Hepatocyte (in vitro differentiated cells): ENCODE results near the gene PRSS36. TPM values are rescaled to one million over a fixed set of nuclear protein-coding genes. Genes with fewer than 3 reads are reported as not detected.
"Not testable (repeated sequence)": the region's sequence is repeated elsewhere in the genome, so short reads cannot be mapped to it uniquely, and the experiment has no call there.

Source experiments
- DNase-seq: peaks from one replicate; pipeline ENCODE4 v3.0.0-alpha.2; 2016; ENCODE audit warnings: low spot score
- H2AFZ ChIP-seq: fragments of 200-600 bp; sonication (generic); 2 replicates; pipeline ENCODE4 v1.6.0; 2016; ENCODE audit warnings: antibody characterized with exemption, mild to moderate bottlenecking
- H3K27ac ChIP-seq: fragments of 200-600 bp; sonication (generic); 2 replicates; pipeline ENCODE4 v1.5.1; 2016; ENCODE audit warnings: mild to moderate bottlenecking
- H3K27me3 ChIP-seq: fragments of 200-600 bp; sonication (generic); 2 replicates; pipeline ENCODE4 v1.6.1; 2016
- H3K36me3 ChIP-seq: fragments of 200-600 bp; sonication (generic); replicated peaks from 2 replicates; pipeline ENCODE4 v1.5.1; 2016; ENCODE audit warnings: low read depth; ENCODE audit not compliant: insufficient read depth
- H3K4me1 ChIP-seq: fragments of 200-600 bp; sonication (generic); 2 replicates; pipeline ENCODE4 v1.5.1; 2016; ENCODE audit warnings: mild to moderate bottlenecking, moderate library complexity; ENCODE audit not compliant: insufficient read depth
- H3K4me2 ChIP-seq: fragments of 200-600 bp; sonication (generic); 2 replicates; pipeline ENCODE4 v1.6.0; 2016
- H3K4me3 ChIP-seq: fragments of 200-600 bp; sonication (generic); 2 replicates; pipeline ENCODE4 v1.5.1; 2016; ENCODE audit warnings: mild to moderate bottlenecking
- H3K79me2 ChIP-seq: fragments of 200-600 bp; sonication (generic); 2 replicates; pipeline ENCODE4 v1.6.0; 2017; ENCODE audit warnings: mild to moderate bottlenecking
- H3K9me2 ChIP-seq: fragments of 200-600 bp; sonication (generic); replicated peaks from 2 replicates; pipeline ENCODE4 v1.6.0; 2017; ENCODE audit warnings: mild to moderate bottlenecking; ENCODE audit not compliant: insufficient read depth
- H3K9me3 ChIP-seq: fragments of 200-600 bp; sonication (generic); 2 replicates; pipeline ENCODE4 v1.5.1; 2016; ENCODE audit warnings: low read depth, mild to moderate bottlenecking
- H4K20me1 ChIP-seq: fragments of 200-600 bp; sonication (generic); 2 replicates; pipeline ENCODE4 v1.6.0; 2016; ENCODE audit warnings: mild to moderate bottlenecking; ENCODE audit not compliant: insufficient read depth, poor library complexity, severe bottlenecking
- EZH2 ChIP-seq: fragments of 200-600 bp; sonication (generic); IDR thresholded peaks from 2 replicates; pipeline ENCODE4 v1.6.1; 2016; ENCODE audit warnings: antibody characterized with exemption, mild to moderate bottlenecking, borderline replicate concordance
- EZH2phosphoT487 ChIP-seq: fragments of 200-600 bp; sonication (generic); IDR thresholded peaks from one replicate; pipeline ENCODE4 v1.6.1; 2018; ENCODE audit warnings: antibody characterized with exemption, mild to moderate bottlenecking, low read depth, moderate library complexity; ENCODE audit not compliant: unreplicated experiment, severe bottlenecking
- WGBS: methylation state at CpG from one replicate; pipeline ENCODE4 v1.1.6; 2016; ENCODE audit warnings: low lambda C conversion rate; ENCODE audit errors: missing lambda C conversion rate; 5-methylcytosine and 5-hydroxymethylcytosine counted together
- polyA plus RNA-seq: library from polyadenylated mRNA; unstranded; fragments of >200 nt; fragmentation: Nextera tagmentation; extraction: Ambion mirVana; gene quantifications from 2 replicates; pipeline ENCODE4 v1.2.1, GENCODE V29; 2016
- total RNA-seq: library from RNA; depleted of rRNA; stranded (reverse); fragments of >200 nt; gene quantifications from 2 replicates; pipeline ENCODE4 v1.2.3, GENCODE V29; 2014
- TF ChIP-seq, protein P1 (sequence below): fragments of 200-600 bp; sonication (generic); IDR thresholded peaks from 2 replicates; pipeline ENCODE4 v1.5.1; 2016; ENCODE audit warnings: antibody characterized with exemption, mild to moderate bottlenecking; ENCODE audit not compliant: poor library complexity

The PRSS36 gene
- total and polyA plus RNA-seq, 2 experiments from 2014 or later: 0.63 to 1.4 TPM

DNA sequence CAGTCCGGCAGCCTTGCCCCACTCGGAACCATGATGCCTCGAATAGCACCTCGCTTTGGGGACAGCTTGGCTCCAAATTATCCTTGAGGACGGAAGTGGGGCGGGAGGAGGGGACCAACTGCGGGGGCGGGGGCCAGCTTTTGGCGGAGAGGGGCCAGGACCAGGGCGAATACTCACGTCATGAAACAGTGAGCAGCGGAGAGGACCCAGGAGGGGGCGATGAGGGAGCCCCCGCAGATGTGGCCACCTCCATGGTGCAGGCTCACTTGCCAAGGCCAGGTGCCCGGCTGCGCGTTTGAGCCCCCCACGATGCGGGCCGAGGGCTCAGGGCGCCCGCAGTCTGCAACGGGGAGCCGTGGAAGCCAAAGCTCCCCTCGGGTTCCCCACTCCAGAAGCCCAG, 970 bp downstream of the PRSS36 start:
- H3K36me3 ChIP-seq: no peaks in the 10 kb centered on the region
- no peaks in the 10 kb centered on the region for H4K20me1 ChIP-seq
- H2AFZ ChIP-seq: no peak overlapping the region
- no peaks in the 10 kb centered on the region for H3K79me2 ChIP-seq
- no peaks in the 10 kb centered on the region for H3K27me3 ChIP-seq
- no peak for DNase-seq
- TF ChIP-seq EZH2phosphoT487: no peak
- H3K4me2 ChIP-seq: peak overlapping the region; percentile 75
- H3K27ac ChIP-seq: no peak overlapping the region
- no peaks in the 10 kb centered on the region for H3K9me3 ChIP-seq
- H3K4me3 ChIP-seq: no peak overlapping the region
- H3K4me1 ChIP-seq: no peaks in the 10 kb centered on the region
- H3K9me2 ChIP-seq: no peaks in the 10 kb centered on the region
- WGBS: 88% methylated on average over 25 of the region's 25 CpGs

- H3K79me2 ChIP-seq: no peaks in the 10 kb centered on the region
- TF ChIP-seq EZH2phosphoT487 (no peak), EZH2 (no peak)
- TF ChIP-seq, protein P1, sequence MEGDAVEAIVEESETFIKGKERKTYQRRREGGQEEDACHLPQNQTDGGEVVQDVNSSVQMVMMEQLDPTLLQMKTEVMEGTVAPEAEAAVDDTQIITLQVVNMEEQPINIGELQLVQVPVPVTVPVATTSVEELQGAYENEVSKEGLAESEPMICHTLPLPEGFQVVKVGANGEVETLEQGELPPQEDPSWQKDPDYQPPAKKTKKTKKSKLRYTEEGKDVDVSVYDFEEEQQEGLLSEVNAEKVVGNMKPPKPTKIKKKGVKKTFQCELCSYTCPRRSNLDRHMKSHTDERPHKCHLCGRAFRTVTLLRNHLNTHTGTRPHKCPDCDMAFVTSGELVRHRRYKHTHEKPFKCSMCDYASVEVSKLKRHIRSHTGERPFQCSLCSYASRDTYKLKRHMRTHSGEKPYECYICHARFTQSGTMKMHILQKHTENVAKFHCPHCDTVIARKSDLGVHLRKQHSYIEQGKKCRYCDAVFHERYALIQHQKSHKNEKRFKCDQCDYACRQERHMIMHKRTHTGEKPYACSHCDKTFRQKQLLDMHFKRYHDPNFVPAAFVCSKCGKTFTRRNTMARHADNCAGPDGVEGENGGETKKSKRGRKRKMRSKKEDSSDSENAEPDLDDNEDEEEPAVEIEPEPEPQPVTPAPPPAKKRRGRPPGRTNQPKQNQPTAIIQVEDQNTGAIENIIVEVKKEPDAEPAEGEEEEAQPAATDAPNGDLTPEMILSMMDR: no peak
- H3K36me3 ChIP-seq: no peaks in the 10 kb centered on the region
- no peaks in the 10 kb centered on the region for H3K4me1 ChIP-seq
- H3K4me2 ChIP-seq: peak overlapping the region; percentile 75
- H3K9me3 ChIP-seq: no peaks in the 10 kb centered on the region
- WGBS: 13% methylated on average over 32 of the region's 40 CpGs
- H3K27ac ChIP-seq: no peak overlapping the region
- no peaks in the 10 kb centered on the region for H3K27me3 ChIP-seq
- no peak overlapping the region for H3K4me3 ChIP-seq
- no peaks in the 10 kb centered on the region for H4K20me1 ChIP-seq
- peak overlapping the region; percentile 45 for H2AFZ ChIP-seq
- H3K9me2 ChIP-seq: no peaks in the 10 kb centered on the region
- DNase-seq: peak; percentile 77
Observed at GRCh38 chr16:31148281-31148728, 1.6 kb downstream of the PRSS36 start.

DNA sequence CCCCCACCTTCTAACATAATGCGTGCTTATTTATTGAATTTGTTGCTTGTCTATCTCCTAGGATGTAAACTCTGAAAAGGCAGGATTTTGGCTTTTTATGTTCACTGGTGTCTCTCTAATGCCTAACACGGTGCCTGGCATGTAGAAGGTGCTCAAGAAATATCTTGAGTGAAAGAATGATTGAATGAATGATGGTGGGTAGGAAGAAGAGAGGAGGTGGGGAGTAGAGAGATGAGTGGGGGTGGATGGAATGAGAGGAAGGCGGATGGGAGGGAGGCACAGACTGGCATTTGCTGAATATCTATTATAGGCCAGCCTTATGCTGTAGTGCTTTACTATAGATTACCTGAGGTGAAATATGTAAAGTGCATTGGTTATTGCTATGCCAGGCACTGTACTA, 2.3 kb downstream of the PRSS36 start:
- TF ChIP-seq EZH2: no peak
- no peak for TF ChIP-seq EZH2phosphoT487
- TF ChIP-seq, protein P1: no peak
- no peaks in the 10 kb centered on the region for H3K9me2 ChIP-seq
- H3K9me3 ChIP-seq: no peaks in the 10 kb centered on the region
- H4K20me1 ChIP-seq: no peaks in the 10 kb centered on the region
- H3K27ac ChIP-seq: no peak overlapping the region
- H3K4me2 ChIP-seq: peak overlapping the region; percentile 75
- no peak overlapping the region for H3K4me3 ChIP-seq
- no peak for DNase-seq
- H3K4me1 ChIP-seq: no peaks in the 10 kb centered on the region
- H3K36me3 ChIP-seq: no peaks in the 10 kb centered on the region
- H3K27me3 ChIP-seq: no peaks in the 10 kb centered on the region
- WGBS: 96% methylated on average over 3 of the region's 3 CpGs
- no peaks in the 10 kb centered on the region for H3K79me2 ChIP-seq
- peak overlapping the region; percentile 45 for H2AFZ ChIP-seq

DNA sequence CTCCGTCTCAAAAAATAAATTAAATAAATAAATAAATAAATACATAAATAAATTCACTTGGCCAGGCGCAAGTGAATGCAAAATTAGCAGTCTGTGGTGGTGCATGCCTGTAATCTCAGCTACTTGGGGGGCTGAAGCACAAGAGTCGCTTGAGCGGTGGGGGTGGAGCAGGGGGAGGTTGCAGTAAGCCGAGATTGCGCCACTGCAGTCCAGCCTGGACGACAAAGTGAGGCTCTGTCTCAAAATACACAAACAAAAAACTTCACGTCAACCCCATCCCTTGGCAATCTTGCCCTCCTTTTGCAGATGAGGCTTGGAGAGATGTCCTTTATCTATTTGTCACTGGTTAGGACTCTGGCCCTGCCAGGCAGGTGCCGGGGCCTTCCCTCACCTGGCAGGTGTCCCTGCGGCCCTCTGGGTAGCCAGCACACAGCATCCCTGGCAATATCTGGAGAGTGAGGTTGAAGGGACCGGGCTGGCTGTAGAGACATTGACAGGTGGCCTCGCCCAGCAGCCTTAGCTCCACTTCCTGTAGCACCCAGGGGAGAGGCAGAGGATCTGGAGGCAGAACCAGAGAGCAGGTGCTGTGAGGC, 4.4 kb downstream of the PRSS36 start:
- H3K9me3 ChIP-seq: no peaks in the 10 kb centered on the region
- H3K79me2 ChIP-seq: no peaks in the 10 kb centered on the region
- H3K36me3 ChIP-seq: no peaks in the 10 kb centered on the region
- TF ChIP-seq EZH2: no peak
- TF ChIP-seq, protein P1: no peak
- TF ChIP-seq EZH2phosphoT487: no peak
- H4K20me1 ChIP-seq: no peaks in the 10 kb centered on the region
- no peak for DNase-seq
- H3K27me3 ChIP-seq: no peaks in the 10 kb centered on the region
- peaks cover 7% of the 10 kb centered on the region for H3K4me1 ChIP-seq
- no peak overlapping the region for H2AFZ ChIP-seq
- H3K27ac ChIP-seq: no peak overlapping the region
- H3K4me2 ChIP-seq: no peak overlapping the region
- H3K9me2 ChIP-seq: no peaks in the 10 kb centered on the region
- WGBS: 88% methylated on average over 12 of the region's 12 CpGs
- H3K4me3 ChIP-seq: no peak overlapping the region

DNA sequence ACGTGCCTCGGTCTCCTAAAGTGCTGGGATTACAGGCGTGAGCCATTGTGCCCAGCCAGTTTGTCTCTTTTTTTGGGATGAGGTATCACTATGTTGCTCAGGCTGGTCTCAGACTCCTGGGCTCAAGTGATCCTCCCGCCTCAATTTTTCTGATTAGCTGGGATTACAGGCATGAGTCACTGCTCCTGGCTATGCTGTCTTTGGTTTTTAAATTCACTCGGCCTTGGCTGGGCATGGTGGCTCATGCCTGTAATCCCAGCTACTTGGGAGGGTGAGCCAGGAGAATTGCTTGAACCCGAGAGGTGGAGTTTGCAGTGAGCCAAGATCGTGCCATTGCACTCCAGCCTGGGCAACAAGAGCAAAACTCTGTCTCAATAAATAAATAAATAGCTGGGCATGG, 5.4 kb downstream of the PRSS36 start:
- H4K20me1 ChIP-seq, H3K4me1 ChIP-seq, H3K36me3 ChIP-seq, H3K79me2 ChIP-seq, H3K4me2 ChIP-seq, H2AFZ ChIP-seq, DNase-seq, H3K9me2 ChIP-seq, H3K9me3 ChIP-seq, H3K4me3 ChIP-seq, H3K27me3 ChIP-seq, H3K27ac ChIP-seq: not testable (repeated sequence)
- WGBS: 75% methylated on average over 7 of the region's 7 CpGs
